ENCODE results near the gene PDGFC. TPM values are rescaled to one million over a fixed set of nuclear protein-coding genes. Genes with fewer than 3 reads are reported as not detected.
A peak's percentile ranks its signal among the peaks of the same experiment; 100 is the strongest.

The PDGFC gene
- total and polyA plus RNA-seq, 2 of the 13 experiments (the other 11 are each of a cell fraction or from before 2014, with no cell fraction given) = 4.6 to 9.1 TPM

DNA sequence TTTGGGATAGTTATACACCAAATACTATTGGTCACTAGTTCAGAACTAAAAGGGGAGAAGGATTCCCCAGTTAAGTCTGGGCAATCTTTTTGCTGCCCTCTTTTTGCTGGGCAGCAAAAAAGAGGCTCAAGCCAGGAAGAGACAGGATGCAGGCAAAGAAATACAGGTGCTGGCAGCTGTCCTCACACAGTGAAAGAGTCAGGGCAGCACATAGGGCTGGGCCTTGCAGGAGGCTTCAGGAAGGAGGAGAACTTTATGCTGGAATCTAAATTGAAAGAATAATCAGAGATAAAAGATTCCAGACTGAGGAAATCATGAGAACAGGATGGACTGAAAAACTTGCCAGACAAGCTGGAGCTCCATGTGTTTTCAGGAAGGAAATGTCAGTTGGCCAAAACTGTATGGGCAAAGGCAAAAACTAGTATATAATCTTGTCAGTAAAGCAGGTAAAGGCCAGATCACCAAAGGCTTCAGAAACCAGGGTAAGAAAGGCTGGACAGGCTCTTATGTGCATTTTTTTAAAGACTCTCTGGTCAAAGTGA is 46.8 kb downstream of the PDGFC start (continued):
- no peak for TF ChIP-seq ZNF557 (CRISPR knock-in tag; IDR thresholded peaks at IDR 0.05)
- TF ChIP-seq SIN3B (IDR thresholded peaks at IDR 0.05; ENCODE audit: low read length) = no peak
- no peak for TF ChIP-seq ZNF703 (CRISPR knock-in tag; IDR thresholded peaks at IDR 0.05; ENCODE audit: borderline replicate concordance)
- TF ChIP-seq ZNF713 (CRISPR knock-in tag; IDR thresholded peaks at IDR 0.05) = no peak
- no peak for TF ChIP-seq ZNF264 (CRISPR knock-in tag; IDR thresholded peaks at IDR 0.05)

GRCh38 chr4:156923525-156923924 is 48.1 kb downstream of the PDGFC start:
- H3K27ac ChIP-seq (ENCODE audit: extremely low read length, insufficient read depth, low read length) = no peak overlapping the region
- no peak for FAIRE-seq
- no peak overlapping the region for H3K9ac ChIP-seq (ENCODE audit: insufficient read depth, low read depth, low read length)
- peak; percentile 21; the same call in 1 of the 2 replicates for TF ChIP-seq ATF7 (IDR thresholded peaks at IDR 0.05)
- TF ChIP-seq ATF7 (CRISPR knock-in tag; IDR thresholded peaks at IDR 0.05) = no peak
- TF ChIP-seq CEBPB (IDR thresholded peaks at IDR 0.05; ENCODE audit: borderline replicate concordance, low read depth, low read length) = 0 out of 2 replicates have a peak, but pooled peaks have one; percentile 10
- no peak for TF ChIP-seq CHCHD3 (CRISPR knock-in tag; IDR thresholded peaks at IDR 0.05)
- BruUV-seq (replicated peaks) = no TSS peak
- ChIA-PET CTCF (ENCODE audit: low intra/inter-chr PET ratio, low total read pairs) (no interaction called here), POLR2A (no interaction called here)
- H3K36me3 ChIP-seq (replicated peaks in 1 of 2; ENCODE audit: control insufficient read depth in 1 of 2, insufficient read depth in 2 of 2, low read length in 2 of 2) = no peaks in the 10 kb centered on the region
- H3K27me3 ChIP-seq (ENCODE audit: control insufficient read depth in 1 of 2, insufficient read depth in 2 of 2, low read length in 2 of 2) = no peaks in the 10 kb centered on the region
- in situ Hi-C loops (cut with HindIII; ENCODE audit: extremely low pct_ligation_motif_present, low pct_unique_long_range_greater_than_20kb) (no loop called here), intact Hi-C loops (cut with micrococcal nuclease; ENCODE audit: unreplicated experiment) (no loop called here)
- WGBS (ENCODE audit: low lambda C conversion rate) = 78% methylated on average over 1 of the region's 1 CpG
- no peak for DNase-seq (ENCODE audit: low spot score)
- H3K9me3 ChIP-seq (ENCODE audit: low read length) = no peaks in the 10 kb centered on the region
- H3K79me2 ChIP-seq (ENCODE audit: insufficient read depth, low read length) = peaks cover 3% of the 10 kb centered on the region
- H2AFZ ChIP-seq (ENCODE audit: low read length) = no peak overlapping the region
- H4K20me1 ChIP-seq (ENCODE audit: insufficient read depth, low read length) = no peaks in the 10 kb centered on the region
- H3K4me3 ChIP-seq (replicated peaks in 1 of 3; ENCODE audit: insufficient read depth in 1 of 3, low read depth in 2 of 3, low read length in 3 of 3) = no peak overlapping the region
- no peak for ATAC-seq
- H3K4me2 ChIP-seq (ENCODE audit: low read depth, low read length) = no peak overlapping the region
- H3K4me1 ChIP-seq (ENCODE audit: insufficient read depth, low read length) = no peaks in the 10 kb centered on the region

DNA sequence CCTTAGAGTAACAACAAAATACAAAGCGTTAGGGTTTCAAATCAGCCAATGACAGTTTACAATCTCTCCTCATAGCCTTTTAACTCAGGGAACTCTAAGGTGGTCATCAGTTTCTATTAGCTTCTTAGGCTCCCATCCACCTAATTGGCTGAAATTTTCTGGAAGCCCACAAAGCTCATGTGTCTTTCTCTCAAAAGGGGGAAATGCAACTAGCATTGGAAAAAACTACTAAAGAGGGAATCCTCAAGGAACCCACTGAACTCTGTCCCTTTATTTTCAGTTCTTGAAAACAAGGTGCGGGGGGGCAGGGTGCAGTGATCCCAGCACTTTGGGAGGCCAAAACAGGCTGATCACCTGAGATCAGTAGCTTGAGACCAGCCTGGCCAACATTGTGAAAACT is 56.4 kb downstream of the PDGFC start:
- Histone ChIP-seq H2AFZ (ENCODE audit: low read length) (no peak overlapping the region), H3K9me3 (ENCODE audit: low read length) (peaks cover 19% of the 10 kb centered on the region), H3K4me2 (ENCODE audit: low read depth, low read length) (no peak overlapping the region), H3K36me3 (replicated peaks in 1 of 2; ENCODE audit: control insufficient read depth in 1 of 2, insufficient read depth in 2 of 2, low read length in 2 of 2) (no peaks in the 10 kb centered on the region), H3K9ac (ENCODE audit: insufficient read depth, low read depth, low read length) (no peak overlapping the region), H3K27me3 (ENCODE audit: control insufficient read depth in 1 of 2, insufficient read depth in 2 of 2, low read length in 2 of 2) (no peaks in the 10 kb centered on the region), H4K20me1 (ENCODE audit: insufficient read depth, low read length) (no peaks in the 10 kb centered on the region), H3K4me1 (ENCODE audit: insufficient read depth, low read length) (no peaks in the 10 kb centered on the region), H3K79me2 (ENCODE audit: insufficient read depth, low read length) (no peaks in the 10 kb centered on the region), H3K27ac (ENCODE audit: extremely low read length, insufficient read depth, low read length) (no peak overlapping the region), H3K4me3 (replicated peaks in 1 of 3; ENCODE audit: insufficient read depth in 1 of 3, low read depth in 2 of 3, low read length in 3 of 3) (no peak overlapping the region)
- ATAC-seq (no peak), FAIRE-seq (no peak), DNase-seq (ENCODE audit: low spot score) (no peak)
- ChIA-PET CTCF (ENCODE audit: low intra/inter-chr PET ratio, low total read pairs) (no interaction called here), POLR2A (no interaction called here)
- BruUV-seq (replicated peaks) = no TSS peak
- in situ Hi-C loops (cut with HindIII; ENCODE audit: extremely low pct_ligation_motif_present, low pct_unique_long_range_greater_than_20kb) (no loop called here), intact Hi-C loops (cut with micrococcal nuclease; ENCODE audit: unreplicated experiment) (no loop called here)
- WGBS (ENCODE audit: low lambda C conversion rate) = 98% methylated on average over 2 of the region's 2 CpGs
- TF ChIP-seq ATF7-NPFF (CRISPR knock-in tag; IDR thresholded peaks at IDR 0.05; ENCODE audit: low read depth) (no peak), TEAD3 (CRISPR knock-in tag; optimal IDR thresholded peaks at IDR 0.05; ENCODE audit: borderline replicate concordance) (no peak), MXD3 (CRISPR knock-in tag; IDR thresholded peaks at IDR 0.05) (no peak), RELA (CRISPR knock-in tag; IDR thresholded peaks at IDR 0.05) (no peak), POLR2AphosphoS5 (IDR thresholded peaks at IDR 0.05; ENCODE audit: low read depth, low read length) (no peak)
- TF ChIP-seq, protein P1, sequence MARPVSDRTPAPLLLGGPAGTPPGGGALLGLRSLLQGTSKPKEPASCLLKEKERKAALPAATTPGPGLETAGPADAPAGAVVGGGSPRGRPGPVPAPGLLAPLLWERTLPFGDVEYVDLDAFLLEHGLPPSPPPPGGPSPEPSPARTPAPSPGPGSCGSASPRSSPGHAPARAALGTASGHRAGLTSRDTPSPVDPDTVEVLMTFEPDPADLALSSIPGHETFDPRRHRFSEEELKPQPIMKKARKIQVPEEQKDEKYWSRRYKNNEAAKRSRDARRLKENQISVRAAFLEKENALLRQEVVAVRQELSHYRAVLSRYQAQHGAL (CRISPR knock-in tag; IDR thresholded peaks at IDR 0.05; ENCODE audit: not compliant biosample characterization) = no peak

Measured in HepG2 (cell line).